HG03342 (cell line): ENCODE measurements around the gene TBCD.

Experiments
- ATAC-seq: cut with Tn5 transposase; IDR thresholded peaks from one replicate; pipeline ENCODE4 v1.9.1; 2021; ENCODE audit warnings: mild to moderate bottlenecking, moderate library complexity; ENCODE audit not compliant: unreplicated experiment

Gene TBCD

DNA sequence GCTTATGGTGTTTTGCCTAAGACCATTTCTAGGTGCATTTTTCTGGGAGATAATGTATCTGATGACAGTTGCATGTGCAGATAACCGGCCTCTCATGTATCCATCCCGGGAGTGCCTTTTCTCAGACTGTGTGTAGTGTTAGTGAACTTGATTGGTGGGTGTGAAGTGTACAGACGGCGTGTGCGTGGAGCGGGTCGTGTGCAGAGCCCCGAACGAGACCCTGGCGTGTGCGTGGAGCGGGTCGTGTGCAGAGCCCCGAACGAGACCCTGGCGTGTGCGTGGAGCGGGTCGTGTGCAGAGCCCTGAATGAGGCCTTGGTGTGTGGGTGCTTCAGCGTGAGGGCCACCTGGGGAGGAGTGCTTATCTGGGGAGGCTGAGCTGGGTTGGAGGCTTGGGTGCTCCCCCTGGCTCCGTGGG lies 116.9 kb downstream of the TBCD start:
- ATAC-seq: no peak

DNA sequence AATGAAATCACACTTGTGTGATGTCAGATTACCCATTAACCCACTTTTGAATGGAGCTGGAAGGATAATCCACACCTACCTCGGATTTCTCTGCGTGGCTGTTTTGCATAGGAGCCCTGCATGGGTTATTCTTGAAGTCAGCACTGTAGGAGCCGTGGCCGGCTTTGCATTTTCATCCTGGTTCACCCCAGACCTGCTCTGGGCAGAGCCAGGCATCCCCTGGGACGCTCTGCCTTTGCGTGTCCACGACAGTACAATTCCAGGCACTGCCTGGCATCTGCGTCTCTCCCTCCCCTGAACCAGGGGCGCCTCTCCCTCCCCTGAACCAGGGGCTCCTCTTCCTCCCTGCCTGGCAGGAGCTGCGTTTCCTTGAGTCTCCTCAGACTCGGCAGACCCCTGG lies 117.7 kb downstream of the TBCD start:
- ATAC-seq: no peak

DNA sequence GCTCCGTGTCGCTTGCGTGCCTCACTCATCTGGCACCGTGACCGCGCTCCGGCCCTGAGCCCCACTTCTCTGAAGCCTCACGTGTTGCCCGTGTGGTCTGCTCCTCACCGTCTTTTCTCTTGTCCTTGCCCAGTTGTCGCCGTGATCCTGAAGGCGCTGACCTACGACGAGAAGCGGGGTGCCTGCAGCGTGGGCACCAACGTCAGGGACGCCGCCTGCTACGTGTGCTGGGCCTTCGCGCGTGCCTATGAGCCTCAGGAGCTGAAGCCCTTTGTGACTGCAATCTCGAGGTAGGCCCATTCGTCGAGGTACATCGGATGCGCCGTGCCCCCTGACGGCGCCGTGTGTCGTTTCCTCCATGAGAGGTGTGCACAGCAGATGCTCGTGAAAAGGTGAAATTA lies 118.2 kb downstream of the TBCD start:
- no peak for ATAC-seq

DNA sequence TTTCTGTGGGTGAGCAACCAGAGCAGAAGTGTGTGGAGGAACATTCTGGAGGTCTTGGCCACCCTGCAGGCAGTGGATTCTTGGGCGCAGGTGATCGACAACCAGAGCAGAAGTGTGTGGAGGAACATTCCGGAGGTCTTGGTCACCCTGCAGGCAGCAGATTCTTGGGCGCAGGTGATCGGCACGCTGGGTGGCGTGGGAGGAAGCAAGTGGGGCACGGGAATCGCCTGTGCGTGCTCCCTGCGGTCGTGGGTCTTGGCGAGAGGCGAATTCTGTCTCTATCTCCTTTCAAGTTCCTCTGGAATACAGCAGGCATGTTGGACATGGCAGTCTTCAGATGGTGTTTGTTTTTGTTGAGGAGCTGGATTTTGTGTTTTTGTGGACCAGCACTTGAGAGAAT lies 118.7 kb downstream of the TBCD start:
- no peak for ATAC-seq

- peak; percentile 81 for ATAC-seq
Measured at GRCh38 chr17:82871056-82871775, 119.4 kb downstream of the TBCD start.

DNA sequence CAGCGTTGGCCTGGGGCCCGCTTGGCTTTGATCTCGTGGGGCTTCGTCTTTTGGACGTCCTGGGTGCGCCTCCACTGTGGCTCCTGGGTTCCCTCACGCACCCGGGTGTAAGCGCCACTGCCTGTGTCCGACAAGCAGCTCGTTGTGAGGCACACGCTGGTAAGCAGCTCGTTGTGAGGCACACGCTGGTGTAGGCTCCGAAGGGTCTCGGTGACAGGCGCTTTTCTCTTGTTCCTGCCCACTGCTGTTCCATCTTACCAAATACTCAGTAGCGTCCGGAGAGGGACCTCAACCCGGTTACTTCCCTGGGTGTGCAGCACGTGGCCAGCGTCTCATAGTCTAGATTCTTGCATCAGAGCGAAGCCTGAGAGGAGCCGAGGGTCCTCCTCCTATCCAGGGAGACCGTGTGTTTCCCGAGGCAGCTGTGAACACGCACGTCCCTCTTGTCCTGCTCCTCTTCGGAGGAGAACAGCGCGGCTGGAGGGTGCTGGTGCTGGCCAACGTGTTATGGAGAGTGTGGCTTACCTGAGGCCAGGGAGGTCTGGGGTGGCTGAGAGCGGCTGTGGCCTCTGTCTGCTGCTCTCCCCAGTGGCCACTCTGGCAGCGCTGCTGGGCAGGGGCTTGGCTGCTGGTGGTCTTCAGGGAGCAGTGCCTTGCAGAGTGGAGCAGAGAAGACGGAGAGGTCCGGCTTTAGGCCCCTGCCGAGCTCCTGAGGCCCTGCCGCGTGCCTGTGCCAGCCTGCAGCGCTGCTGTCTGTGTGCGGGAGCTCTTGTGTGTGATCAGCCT lies 120.1 kb downstream of the TBCD start:
- ATAC-seq: no peak

DNA sequence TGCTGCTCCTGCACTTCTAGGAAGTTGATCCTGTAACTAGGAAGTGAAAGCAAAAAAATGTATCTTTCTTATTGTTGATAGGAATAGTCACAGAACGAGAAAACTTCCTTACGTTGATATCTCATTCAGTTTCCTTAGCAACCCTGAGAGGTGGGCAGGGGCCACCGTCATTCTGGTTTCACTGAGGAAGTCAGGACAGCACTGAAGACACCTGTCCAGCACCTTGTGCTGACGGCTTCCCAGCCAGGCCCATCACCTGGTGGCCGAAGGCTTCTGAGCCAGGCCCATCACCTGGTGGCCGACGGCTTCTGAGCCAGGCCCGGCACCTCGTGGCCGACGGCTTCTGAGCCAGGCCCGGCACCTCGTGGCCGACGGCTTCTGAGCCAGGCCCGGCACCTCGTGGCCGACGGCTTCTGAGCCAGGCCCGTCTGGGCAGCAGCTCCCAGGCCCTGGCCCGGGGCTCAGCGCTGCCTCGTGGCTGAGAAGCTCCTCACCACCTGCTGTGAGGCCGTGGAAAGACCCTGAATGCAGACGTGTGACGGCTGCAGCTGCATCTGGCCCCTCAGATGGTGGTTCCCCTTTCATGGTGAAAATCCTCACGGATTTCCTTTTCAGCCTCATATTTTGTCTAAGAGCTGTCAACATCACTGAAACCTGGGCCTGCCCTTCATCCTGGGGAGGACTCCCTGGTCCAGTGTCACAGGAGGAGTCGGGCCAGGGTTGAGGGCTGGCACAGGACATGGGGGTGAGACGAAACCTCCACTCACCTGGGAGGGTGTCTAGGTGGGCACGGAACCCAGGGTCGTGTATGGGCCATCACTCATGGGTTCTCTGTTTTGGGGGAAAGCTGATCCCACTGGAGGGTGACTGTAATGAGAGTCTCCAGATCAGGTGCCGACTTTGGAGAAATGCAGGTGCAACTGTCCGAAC lies 121.0 kb downstream of the TBCD start:
- no peak for ATAC-seq

- no peak for ATAC-seq
Measured at GRCh38 chr17:82873521-82873920, 121.7 kb downstream of the TBCD start.

- no peak for ATAC-seq
Measured at GRCh38 chr17:82874011-82874835, 122.4 kb downstream of the TBCD start.

- no peak for ATAC-seq
Measured at GRCh38 chr17:82875407-82875856, 123.6 kb downstream of the TBCD start.

GRCh38 chr17:82876149-82876548 lies 124.3 kb downstream of the TBCD start:
- ATAC-seq: no peak

DNA sequence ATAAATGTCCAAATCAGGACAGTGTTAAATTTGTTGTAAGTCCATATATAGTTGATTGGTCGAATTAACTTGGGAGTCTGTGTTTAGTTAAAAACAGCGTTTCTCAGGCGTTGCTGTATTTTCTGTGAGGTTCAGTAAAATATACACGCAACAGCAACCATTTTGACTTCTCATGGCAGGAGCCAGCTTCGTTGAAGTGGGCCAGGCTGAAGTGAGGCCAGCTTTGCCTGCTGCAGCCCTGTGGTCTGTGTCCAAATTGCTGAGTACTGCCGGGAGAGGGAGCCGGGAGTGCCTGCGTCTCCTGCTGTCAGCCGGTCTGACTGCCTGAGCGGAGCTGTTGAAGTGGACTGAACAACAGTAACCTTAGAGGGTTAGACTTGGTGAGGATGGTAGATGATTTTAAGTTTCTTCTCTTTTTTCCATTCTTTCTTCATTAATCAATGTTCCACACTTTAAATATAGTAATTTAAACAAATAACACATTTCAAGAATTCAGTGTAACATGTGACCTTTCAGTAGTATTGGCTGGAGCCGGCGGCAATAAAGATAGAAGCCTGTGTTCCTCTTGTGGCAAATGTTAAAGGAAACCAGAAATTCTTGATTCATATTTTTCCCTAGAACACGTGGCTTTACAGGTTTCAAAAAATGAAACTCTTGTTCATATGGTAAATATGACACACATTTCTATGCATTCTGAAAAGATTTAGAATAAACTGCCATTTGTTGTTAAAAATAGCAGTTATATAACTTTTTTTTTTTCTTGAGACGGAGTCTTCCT lies 124.9 kb downstream of the TBCD start:
- no peak for ATAC-seq

GRCh38 chr17:82878527-82878926 lies 126.7 kb downstream of the TBCD start:
- ATAC-seq: no peak

GRCh38 chr17:82879241-82879640 lies 127.4 kb downstream of the TBCD start:
- ATAC-seq: no peak

DNA sequence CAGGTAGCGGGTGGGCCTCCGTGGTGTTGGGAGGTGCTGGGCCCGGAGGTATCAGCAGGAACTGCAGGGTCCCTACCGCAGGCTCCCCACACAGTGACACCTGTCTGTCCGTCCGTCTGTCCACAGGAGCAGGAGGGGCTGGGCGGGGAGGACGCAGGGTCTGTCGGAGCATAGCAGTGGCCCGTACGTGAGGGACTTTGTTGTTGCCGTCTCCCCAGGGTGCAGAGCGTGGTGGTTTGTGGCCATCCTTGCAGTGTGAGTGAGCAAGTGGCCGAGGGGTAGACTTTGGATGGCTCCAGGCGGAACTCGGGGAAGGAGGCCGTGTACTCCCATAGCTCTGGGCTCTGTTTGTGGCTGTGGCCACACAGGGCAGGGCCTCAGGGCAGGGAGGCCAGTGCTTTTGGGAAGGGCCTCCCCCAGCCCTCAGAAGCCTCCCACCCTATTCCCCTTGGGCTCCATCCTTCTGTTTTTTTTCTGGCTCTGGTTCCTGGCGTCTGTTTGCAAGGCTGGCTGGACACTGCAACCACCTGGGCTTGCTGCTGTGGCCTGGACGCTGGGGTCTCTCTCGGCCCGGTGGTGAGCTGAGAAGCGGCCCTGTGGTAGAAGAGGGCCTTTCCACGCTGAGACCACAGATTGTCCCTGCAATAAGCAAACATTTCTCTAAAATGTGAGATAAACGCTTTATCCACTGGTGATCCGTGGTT lies 128.9 kb downstream of the TBCD start:
- no peak for ATAC-seq

- no peak for ATAC-seq
Measured at GRCh38 chr17:82881324-82881823, 129.5 kb downstream of the TBCD start.

- no peak for ATAC-seq
Measured at GRCh38 chr17:82881900-82882714, 130.2 kb downstream of the TBCD start.
